ENCODE data around the gene F13A1.

Gene F13A1

GRCh38 chr6:6346427-6347023 is 26.1 kb upstream of the F13A1 start:
- DNase-seq (ENCODE audit: insufficient read length, low spot score) (no peak), FAIRE-seq (no peak)
- no peak for TF ChIP-seq CTCF (IDR thresholded peaks at IDR 0.05; ENCODE audit: insufficient read depth, missing control alignments)

GRCh38 chr6:6333501-6333900 is 13.0 kb upstream of the F13A1 start:
- DNase-seq (ENCODE audit: insufficient read length, low spot score) = no peak
- TF ChIP-seq CTCF (IDR thresholded peaks at IDR 0.05; ENCODE audit: insufficient read depth, missing control alignments) = no peak
- no peak for FAIRE-seq

- FAIRE-seq (no peak), DNase-seq (ENCODE audit: insufficient read length, low spot score) (no peak)
- no peak for TF ChIP-seq CTCF (IDR thresholded peaks at IDR 0.05; ENCODE audit: insufficient read depth, missing control alignments)
These were observed 12.4 kb upstream of the F13A1 start for GRCh38 chr6:6332811-6333244.

GRCh38 chr6:6331946-6332601 is 11.6 kb upstream of the F13A1 start:
- no peak for DNase-seq (ENCODE audit: insufficient read length, low spot score)
- no peak for TF ChIP-seq CTCF (IDR thresholded peaks at IDR 0.05; ENCODE audit: insufficient read depth, missing control alignments)
- no peak for FAIRE-seq

GRCh38 chr6:6331393-6331792 is 10.9 kb upstream of the F13A1 start:
- DNase-seq (ENCODE audit: insufficient read length, low spot score) = no peak
- no peak for TF ChIP-seq CTCF (IDR thresholded peaks at IDR 0.05; ENCODE audit: insufficient read depth, missing control alignments)
- no peak for FAIRE-seq

GRCh38 chr6:6330407-6330806 is 9.9 kb upstream of the F13A1 start:
- DNase-seq (ENCODE audit: insufficient read length, low spot score) (no peak), FAIRE-seq (no peak)
- no peak for TF ChIP-seq CTCF (IDR thresholded peaks at IDR 0.05; ENCODE audit: insufficient read depth, missing control alignments)

GRCh38 chr6:6328451-6328850 is 8.0 kb upstream of the F13A1 start:
- DNase-seq (ENCODE audit: insufficient read length, low spot score) (no peak), FAIRE-seq (no peak)
- no peak for TF ChIP-seq CTCF (IDR thresholded peaks at IDR 0.05; ENCODE audit: insufficient read depth, missing control alignments)

Data from D721Med (cell line).